Measurements from ENCODE around the gene MTOR.
"Not testable (repeated sequence)": the region's sequence is repeated elsewhere in the genome, so short reads cannot be mapped to it uniquely, and the experiment has no call there.

Gene MTOR

DNA sequence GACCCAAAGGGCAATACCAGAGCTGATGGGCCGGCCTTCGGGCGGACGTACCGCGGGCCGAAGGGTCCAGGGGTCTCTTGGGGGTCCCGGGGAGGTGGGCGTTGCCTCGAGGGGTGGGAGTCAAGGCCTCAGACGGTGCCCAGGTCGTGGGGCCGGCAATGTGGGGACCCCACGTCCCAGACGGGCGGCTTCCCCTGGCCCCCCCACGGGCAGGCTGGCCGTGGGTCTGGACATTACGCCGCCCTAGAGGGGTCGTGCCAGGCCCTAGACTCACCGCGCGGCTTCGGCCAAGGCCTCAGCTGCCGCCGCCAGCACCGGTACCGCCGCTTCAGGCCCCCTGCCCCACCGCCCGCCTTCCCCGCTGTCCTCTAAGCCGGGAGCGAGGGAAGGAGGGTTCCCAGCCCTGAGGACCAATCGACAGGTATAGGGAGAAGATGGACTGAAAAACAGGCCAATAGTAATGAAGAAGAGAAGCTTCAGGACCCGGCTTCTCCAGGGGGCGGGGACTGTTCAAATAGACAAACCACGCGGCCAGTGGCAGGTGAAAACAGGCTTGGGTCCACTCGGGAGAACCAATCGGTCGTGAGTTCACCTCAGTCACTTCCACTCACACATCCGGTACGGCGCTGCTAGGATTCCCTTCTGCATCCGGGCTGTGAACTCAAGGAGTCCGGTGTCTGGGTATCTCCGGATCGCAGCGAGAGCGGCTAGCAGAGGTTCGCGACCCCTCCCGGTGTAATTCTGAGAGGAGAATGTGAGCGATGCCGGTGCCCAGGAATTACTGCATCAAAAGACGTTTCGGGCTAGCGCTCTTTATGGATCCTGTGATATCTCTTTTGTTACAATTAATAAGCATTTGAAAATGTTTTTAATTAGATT lies at the start of gene MTOR:
MTOR (minus strand) TSS at position 381 of the 879 bp plus-strand sequence. CDS start 3,142 bp downstream, outside the sequence.
- DNase-seq: peak; percentile 98 to 99

DNA sequence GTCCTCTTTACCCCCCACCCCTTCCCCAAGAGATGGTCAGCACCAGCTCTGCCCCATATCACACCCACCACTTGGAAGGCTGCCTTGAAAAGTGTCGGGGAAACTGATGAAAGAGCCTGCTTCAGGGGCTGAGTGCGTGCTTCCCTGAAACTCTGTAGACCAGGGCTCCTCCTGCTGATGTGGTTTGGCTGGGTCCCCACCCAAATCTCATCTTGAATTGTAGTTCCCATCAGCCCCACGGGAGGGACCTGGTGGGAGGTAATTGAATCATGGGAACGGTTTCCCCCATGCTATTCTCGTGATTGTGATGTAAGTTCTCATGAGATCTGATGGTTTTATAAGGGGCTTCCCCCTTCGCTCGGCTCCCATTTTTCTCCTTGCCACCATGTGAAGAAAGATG lies 47.0 kb upstream of the MTOR start:
- DNase-seq: no peak

DNA sequence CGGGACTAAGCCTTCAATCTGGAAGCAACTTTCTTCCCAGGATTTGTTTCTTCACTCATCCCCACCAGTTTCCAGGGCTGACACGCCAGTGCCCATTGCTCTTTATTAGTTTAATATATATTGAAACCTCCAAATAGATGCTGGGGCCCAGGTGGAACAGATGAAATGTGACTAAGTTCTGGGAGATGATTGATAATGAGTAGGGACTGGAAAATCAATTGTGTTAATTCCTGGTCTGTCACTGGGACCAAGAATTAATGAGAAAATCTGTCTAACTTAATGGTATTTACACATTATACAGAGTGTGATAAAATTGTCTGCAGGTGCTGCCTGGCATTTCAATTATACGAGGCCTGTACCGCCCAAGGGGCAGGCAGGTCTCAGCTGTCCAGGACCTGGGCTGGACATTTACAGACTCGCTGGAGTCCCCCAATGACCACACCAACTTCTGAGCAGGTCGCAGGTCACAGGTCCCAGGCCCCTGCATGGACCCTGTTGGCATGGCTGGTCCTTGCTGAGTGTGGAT lies 46.4 kb upstream of the MTOR start:
- DNase-seq: no peak

DNA sequence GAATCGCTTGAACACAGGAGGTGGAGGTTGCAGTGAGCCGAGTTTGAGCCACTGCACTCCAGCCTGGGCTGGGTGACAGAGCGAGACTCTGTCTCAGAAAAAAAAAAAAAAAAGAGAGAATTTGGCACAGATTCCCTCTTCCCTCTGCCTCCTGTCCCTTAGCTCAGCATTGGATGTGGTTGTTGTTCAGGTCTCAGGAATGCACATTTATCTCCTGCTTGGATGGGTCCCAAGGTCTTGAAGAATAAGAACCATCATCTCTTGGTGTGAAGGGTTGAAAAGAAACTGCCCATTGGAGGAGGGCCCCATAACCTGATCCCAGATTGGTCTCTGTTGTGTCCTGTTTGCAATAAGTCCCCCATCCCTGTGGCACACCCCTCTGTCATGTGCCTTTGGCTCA lies 45.5 kb upstream of the MTOR start:
- no peak for DNase-seq

DNA sequence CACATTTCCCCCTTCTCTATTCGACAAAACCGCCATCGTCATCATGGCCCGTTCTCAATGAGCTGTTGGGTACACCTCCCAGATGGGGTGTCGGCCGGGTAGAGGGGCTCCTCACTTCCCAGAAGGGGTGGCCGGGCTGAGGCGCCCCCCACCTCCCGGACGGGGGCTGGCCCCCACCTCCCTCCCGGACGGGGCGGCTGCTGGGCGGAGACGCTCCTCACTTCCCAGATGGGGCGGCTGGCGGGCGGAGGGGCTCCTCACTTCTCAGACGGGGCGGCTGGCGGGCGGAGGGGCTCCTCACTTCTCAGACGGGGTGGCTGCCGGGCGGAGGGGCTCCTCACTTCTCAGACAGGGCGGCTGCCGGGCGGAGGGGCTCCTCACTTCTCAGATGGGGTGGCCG lies 43.2 kb upstream of the MTOR start:
- DNase-seq: not testable (repeated sequence)

DNA sequence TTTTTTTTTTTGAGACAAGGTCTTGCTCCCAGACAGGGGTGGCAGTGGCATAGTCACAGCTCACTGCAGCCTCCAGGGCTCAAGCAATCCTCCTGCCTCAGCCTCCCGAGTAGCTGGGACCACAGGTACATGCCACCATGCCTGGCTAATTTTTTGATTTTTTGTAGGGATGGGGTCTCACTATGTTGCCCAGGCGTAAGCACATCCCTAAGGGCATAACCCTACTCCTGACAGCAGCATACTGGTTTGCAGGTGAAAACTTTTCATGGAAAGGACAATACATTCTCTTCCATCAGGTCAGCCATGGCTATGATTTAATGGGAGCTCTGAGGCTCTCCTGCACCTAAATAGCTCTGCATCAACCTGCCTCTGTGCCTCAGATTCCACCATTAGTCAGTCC lies 40.0 kb upstream of the MTOR start:
- no peak for DNase-seq

DNA sequence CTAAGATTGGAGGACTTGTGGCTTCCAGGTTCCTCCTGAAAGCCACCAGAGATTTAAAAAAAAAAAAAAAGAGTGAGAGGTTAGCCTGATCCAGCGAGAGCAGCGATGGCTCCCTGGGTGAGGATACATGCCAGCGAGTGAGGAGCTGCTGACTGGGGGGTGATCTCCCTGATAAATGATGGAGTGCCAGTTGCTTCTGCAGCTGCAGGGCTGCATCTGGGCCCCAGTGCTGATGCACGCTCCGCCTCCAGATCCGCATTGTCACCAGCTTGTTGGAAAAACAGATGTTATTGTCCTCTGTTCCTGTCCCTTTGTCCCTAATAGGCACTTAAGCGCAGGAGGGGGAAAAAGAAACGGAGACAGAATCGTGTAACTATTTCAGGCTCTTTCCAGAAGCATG lies 39.2 kb upstream of the MTOR start:
- DNase-seq: no peak

DNA sequence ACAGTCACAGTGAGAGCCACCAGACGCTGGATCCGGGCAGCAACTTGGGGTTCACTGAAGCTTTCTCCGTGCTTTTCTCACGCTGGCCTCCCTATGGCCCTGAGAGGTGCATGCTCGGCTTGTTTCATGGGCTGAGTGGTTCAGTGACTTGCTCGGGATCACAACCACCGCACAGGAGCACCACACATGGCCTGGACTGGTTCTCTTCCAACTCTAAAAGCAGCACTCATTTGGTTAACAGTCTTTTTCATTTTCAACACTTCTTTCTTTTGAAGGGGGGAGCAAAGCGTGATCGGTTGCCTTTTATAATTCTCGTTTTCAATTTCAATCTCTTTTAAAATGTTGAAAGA lies 36.8 kb upstream of the MTOR start:
- DNase-seq: no peak

DNA sequence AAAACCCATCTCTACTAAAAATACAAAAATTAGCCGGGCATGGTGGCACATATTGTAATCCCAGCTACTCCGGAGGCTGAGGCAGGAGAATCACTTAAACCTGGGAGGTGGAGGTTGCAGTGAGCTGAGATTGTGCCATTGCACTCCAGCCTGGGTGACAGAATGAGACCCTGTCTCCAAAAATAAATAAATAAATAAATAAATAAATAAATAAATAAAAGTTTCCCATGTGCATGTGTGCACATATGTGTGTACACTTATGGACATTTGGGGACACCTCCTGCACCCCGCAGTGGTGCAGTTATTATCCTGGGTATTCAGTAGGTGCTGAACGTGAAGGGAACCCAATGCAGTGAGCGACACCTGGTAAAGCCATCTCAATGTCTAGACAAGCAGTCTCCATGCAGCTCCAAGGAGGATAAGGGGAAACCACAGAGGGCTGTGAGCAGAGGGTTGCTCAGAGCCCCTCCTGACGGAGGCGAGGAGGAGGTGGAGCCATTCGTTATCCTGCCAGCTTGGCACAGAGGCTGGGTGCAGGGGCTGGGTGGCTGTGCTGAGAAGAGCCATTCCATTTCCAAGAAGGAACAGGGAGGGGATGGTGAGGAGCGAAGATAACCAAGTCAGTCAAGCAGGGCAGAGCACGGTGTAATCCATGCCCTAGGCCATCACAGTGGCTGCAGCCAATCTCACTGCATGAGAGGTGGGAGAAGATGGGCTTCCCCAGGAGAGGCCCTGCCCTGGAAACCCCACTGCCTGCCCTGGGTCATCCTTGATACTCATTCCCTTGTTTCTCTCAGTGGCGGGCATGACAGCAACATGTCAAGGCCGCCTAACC lies 36.3 kb upstream of the MTOR start:
- no peak for DNase-seq

DNA sequence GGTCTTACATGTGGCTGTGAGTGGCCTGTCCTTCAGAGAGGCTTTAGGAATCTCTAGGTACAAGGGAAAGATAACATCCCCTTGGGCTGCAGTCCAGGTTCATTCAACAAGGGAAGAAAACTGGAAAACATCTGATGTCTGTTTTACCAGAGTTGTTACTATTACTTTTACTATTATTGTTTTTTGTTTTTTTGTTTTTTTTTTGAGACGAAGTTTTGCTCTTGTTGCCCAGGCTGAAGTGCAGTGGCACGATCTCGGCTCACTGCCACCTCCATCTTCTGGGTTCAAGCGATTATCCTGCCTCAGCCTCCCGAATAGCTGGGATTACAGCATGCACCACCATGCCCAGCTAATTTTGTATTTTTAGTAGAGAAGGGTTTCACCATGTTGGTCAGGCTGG lies 35.4 kb upstream of the MTOR start:
- not testable (repeated sequence) for DNase-seq

DNA sequence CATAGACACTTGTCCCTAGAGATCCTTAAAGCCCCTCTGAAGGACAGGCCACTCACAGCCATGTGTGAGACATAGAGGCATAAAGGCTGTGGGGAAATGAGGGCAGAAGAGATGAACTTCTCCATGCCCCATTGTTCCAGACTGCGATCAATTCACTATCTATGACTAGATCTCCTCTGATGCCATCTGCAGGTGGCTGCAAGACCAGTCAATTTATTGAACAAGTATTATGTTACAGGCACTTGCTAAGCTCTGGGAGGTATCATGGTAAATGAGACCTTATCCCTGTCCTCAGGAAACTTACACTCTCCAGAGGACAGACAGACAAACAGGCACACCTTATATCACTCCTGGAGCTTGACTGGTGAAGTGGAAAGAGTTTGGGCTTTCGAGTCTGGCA lies 33.6 kb upstream of the MTOR start:
- no peak for DNase-seq

DNA sequence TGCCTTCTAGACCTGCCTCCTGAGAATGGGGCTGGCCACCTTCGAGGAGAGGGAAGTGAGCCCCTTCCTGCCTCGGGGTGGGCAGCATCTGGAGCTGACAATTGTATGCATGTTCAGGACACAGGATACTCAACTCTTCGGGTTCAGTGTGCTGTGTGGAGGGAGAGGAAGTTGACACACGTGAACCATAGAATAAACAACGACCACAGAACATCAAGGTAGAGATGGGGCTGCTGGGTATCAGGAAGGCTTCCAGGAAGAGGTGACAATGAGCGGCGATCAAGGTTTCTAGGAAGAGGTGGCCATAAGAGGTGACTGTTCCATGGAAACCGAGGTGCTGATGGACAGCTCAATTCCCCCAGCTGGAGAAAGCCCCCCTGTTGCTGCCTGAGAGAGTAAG lies 32.6 kb upstream of the MTOR start:
- no peak for DNase-seq

DNA sequence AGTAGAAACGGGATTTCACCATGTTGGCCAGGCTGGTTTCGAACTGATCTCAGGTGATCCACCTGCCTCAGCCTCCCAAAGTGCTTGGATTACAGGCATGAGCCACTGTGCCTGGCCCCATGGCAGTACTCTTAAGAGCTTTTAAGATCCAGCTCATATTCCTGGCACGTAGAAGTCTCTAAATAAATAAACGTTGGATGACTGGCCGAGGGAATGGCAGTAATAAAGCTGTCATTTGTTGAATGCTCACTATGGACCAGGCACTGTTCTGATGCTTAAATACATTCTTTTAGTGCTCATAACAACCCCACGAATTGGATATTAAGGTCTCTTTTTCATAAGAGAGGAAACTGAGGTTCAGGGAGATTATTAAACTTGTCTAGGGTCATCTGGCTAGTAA lies 31.5 kb upstream of the MTOR start:
- DNase-seq: no peak

DNA sequence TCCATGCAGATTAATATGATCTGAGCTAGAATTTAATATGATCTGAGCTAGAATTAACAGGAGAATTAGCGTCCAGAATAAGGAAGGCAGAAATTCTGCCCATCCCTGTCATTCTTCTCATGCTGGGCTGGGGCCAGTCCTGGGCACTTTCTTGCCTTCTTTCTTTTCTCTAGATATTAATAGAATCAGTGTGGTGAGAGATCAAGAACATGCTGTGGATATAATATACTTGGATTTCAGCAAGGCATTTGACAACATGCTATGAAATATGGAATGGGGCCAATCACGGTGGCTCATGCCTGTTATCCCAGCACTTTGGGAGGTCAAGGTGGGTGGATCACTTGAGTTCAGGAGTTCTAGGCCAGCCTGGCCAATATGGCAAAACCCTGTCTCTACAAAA lies 28.7 kb upstream of the MTOR start:
- DNase-seq: no peak

DNA sequence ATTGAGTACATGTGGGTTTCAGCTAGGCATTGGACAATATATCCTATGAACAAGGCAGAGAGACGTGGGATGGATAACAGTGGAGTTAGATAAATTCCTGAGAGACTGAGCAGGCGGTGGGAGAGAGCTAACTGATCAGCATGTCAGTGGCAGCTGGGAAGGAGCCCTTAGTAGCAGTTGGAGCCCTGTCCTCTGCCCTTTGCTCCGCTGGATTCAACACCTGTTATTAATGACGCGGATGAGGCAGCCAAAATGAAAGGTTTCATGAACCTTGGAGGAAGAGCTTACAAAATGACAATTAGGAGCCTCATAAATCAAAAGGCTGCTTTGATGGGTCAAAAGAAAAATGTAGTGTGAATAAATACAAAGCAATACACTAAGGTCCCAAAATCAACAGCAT lies 26.7 kb upstream of the MTOR start:
- DNase-seq: no peak

DNA sequence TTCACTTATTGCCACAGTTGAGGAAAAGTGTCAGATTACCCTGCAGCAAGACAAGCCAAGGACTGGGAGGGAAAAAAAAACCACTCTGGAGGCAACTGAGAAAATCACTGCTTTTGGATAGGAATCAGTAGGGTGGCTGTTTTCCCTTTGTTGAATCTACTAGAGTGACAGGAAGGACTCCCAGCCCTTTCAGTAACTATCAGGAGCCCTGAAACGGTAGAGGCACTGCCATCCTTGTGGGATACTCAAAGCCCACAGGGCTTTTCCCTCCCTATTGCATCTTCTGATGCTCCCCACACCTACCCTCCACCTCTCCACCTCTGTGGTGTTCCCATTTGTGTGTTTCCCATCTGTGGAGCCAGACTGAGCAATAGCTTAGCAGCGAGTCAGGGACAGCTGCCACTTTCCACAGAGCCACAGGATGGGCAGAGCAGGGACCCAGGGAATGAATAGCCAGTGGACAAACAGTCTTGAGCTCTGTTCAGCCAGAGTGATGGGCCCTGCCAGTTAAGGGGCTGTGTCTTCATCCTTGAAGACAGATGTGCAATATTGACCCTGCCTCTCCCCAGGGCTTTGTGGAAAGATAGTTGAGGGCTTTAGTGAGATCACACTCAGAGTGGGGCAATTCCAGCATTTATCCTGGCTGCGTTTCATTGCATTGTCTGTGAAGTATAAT lies 24.5 kb upstream of the MTOR start:
- no peak for DNase-seq

DNA sequence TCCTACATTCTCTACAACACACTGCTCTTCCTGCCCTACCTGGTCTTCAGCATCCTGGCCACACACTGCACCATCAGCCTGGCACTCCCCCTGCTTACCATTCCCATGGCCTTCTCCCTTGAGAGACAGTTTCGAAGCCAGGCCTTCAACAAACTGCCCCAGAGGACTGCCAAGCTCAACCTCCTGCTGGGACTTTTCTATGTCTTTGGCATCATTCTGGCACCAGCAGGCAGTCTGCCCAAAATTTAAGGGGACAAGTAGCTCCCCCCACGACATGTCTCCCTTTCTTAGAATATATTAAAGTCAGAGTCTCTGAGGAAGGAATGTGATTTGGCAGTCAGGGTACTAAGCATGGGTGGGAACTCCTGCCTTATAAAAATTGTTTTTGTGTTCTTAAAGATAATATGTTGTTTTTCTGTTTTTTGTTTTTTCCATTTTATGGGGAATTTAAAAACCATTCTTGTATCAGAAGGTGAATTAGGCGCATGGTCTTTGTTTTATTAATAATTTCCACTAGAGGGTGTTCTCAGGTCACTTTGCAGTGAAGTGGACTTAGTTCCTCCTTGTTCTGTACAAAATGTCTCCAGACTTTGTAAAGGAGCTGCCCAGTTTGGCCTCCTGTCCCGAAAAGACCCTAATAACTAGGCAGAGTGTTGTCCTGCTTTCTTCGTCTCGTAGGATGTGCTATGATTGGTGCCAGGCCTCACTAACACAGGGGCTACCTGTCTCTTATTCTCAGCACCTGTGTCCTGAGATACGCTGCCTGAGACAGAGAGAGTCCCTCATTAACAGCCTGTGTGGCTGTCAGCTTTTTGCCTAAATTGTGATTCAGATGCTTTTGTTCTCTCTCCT lies 23.8 kb upstream of the MTOR start:
- no peak for DNase-seq

DNA sequence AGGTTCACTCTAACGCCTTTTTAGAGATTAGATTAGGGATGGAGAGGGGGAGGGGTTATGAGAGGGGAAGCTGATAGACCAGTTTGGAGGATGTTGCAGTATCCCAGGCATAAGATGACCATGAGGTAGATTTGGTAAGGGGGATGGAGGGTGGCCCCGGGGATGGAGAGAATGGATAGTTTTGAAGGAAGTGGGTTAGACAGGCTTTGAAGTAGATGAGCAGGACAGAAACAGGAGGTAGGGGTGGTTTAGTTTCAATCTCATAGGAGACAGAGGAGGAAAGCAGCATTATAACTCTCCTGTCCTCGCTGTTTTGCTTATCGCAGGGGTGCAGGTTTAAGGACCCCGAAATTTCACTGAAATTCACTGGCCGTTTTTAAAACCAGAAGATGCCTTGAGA lies 22.4 kb upstream of the MTOR start:
- DNase-seq: no peak

DNA sequence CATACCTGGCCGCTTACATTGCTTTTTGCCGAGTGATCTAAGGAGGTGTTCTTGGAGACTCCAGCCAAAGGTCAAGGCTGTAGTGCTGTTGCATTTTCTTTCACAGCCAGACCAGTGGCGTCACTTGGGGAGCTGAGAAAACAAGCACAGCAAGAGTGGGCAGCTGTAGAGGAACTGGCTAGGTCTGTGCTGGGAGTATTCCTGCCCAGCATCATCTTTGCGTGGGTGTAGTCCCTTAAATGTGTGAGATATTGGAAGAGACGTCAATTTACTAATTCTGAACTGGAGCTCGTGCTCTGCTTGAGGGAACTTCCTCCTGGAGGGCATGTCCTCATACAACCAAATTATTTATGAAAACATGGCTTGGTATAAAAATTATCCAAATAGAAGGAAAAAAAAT lies 20.8 kb upstream of the MTOR start:
- DNase-seq: no peak

DNA sequence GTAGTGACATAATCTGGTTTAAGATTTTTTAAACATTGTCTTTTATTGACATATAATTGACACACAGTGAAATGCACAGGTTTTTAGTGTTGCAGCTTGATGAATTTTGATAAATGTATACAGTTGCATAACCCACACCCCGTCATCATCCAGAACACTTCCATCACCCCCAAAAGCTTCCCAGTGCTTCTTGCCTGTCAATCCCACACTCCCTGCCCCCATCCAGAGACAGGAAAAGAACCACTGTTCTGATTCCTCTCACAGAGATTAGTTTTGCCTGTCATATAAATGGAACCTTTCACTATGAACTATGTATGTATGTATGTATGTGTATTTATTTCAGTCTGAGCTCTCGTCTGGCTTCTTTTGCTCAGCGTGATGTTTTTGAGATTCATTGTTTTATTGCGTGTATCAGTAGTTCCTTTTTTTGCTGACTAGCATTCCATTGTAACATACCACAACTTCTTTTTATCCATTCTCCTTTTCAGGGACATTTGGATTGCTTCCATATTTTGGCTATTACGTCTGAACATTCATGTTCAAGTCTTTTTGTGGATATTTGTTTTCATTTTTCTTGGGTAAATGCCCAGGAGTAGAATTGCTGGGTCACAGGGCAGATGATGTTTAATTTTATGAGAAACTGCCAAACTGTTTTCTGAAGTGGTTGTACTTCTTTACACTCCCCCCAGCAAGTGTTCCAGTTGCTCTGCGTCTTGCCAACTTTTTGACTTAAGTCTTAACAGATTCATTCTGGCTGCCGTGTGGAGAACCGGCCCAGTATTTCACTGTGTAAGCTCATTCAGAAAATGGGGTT lies 19.4 kb upstream of the MTOR start:
- no peak for DNase-seq

DNA sequence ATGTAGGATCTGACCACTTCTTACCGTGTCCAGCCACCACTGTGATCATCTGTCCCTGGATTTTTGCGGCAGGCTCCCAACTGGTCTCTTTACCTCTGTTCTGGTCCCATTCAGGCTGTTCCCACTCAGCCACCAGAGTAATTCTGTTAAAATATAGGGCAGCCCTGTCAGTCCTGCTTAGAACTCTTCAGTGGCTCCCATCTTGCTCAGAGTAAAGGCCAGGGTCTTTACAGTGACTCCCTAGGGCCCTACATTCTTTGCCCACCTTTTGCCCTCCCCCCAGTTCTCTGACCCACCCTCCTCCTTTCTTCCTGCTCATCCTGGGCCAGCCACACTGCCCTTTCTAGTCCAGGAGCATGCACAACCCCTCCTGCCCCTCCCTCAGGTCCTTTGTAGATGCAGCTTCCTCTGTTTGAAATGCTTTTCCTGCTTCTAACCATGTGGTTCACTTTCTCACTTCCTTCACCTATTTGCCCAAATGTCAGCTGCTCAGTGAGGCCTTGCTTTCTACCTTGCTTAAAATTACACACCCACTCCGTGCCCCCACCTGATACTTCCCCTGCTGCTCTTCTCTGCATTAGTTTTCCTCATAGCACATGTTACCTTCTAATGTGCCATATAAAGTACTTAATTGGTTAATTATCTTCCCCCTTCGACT lies 18.5 kb upstream of the MTOR start:
- DNase-seq: no peak
